ENCODE data around the gene PDLIM3. TPM values are rescaled to one million over a fixed set of nuclear protein-coding genes. Genes with fewer than 3 reads are reported as not detected.

PDLIM3 gene
- total and polyA plus RNA-seq, 3 donors from 2014 or later, result 29.8 to 66.4 (median 41.6) TPM

GRCh38 chr4:185546335-185546734 lies 11.0 kb upstream of the PDLIM3 start:
- intact Hi-C loops (cut with DNase I; ENCODE audit: low total_unique reads), result no loop called here

GRCh38 chr4:185542626-185543315 lies 7.5 kb upstream of the PDLIM3 start:
- 54 to 63% methylated on average over 14 of the region's 14 CpGs for WGBS, 2 donors
- peak; percentile 68 for DNase-seq
- TF ChIP-seq POLR2A (IDR thresholded peaks at IDR 0.05) (no peak), CTCF (IDR thresholded peaks at IDR 0.05) (no peak)
- intact Hi-C loops (cut with DNase I; ENCODE audit: low total_unique reads), result no loop called here
- Histone ChIP-seq H3K4me3 (no peak overlapping the region), H3K36me3 (ENCODE audit: low read depth, missing control alignments) (no peaks in the 10 kb centered on the region), H3K4me1 (no peaks in the 10 kb centered on the region), H3K27ac (peak overlapping the region in 1 of 2 donors; percentile 66), H3K9me3 (no peaks in the 10 kb centered on the region), H3K27me3 (no peaks in the 10 kb centered on the region)

More at GRCh38 chr4:185546335-185546734, 11.0 kb upstream of the PDLIM3 start:
- WGBS, 2 donors, result 85 to 90% methylated on average over 6 of the region's 6 CpGs
- Histone ChIP-seq H3K27ac (no peak overlapping the region), H3K36me3 (ENCODE audit: low read depth, missing control alignments) (no peaks in the 10 kb centered on the region), H3K4me3 (no peak overlapping the region), H3K27me3 (no peaks in the 10 kb centered on the region), H3K4me1 (no peaks in the 10 kb centered on the region), H3K9me3 (no peaks in the 10 kb centered on the region)
- no peak for TF ChIP-seq CTCF (IDR thresholded peaks at IDR 0.05)
- no peak for TF ChIP-seq POLR2A (IDR thresholded peaks at IDR 0.05)
- no peak for DNase-seq

GRCh38 chr4:185541251-185541727 lies 6.0 kb upstream of the PDLIM3 start:
- TF ChIP-seq POLR2A (IDR thresholded peaks at IDR 0.05) (no peak), CTCF (IDR thresholded peaks at IDR 0.05) (no peak)
- Histone ChIP-seq H3K4me1 (peaks cover under 1% of the 10 kb centered on the region), H3K9me3 (no peaks in the 10 kb centered on the region), H3K4me3 (no peak overlapping the region), H3K27me3 (no peaks in the 10 kb centered on the region), H3K27ac (peak overlapping the region in 1 of 2 donors; percentile 33), H3K36me3 (ENCODE audit: low read depth, missing control alignments) (no peaks in the 10 kb centered on the region)
- 51 to 56% methylated on average over 10 of the region's 10 CpGs for WGBS, 2 donors
- DNase-seq, result peak; percentile 50
- intact Hi-C loops (cut with DNase I; ENCODE audit: low total_unique reads), result no loop called here

GRCh38 chr4:185540487-185541120 lies 5.3 kb upstream of the PDLIM3 start:
- TF ChIP-seq CTCF (IDR thresholded peaks at IDR 0.05), result no peak
- TF ChIP-seq POLR2A (IDR thresholded peaks at IDR 0.05), result no peak
- intact Hi-C loops (cut with DNase I; ENCODE audit: low total_unique reads), result no loop called here
- DNase-seq, result no peak
- WGBS, 2 donors, result 63 to 64% methylated on average over 3 of the region's 3 CpGs
- H3K4me3 ChIP-seq, result no peak overlapping the region
- peak overlapping the region in 1 of 2 donors; percentile 33 for H3K27ac ChIP-seq
- no peaks in the 10 kb centered on the region for H3K9me3 ChIP-seq
- H3K4me1 ChIP-seq, result peaks cover 7% of the 10 kb centered on the region
- no peaks in the 10 kb centered on the region for H3K27me3 ChIP-seq
- H3K36me3 ChIP-seq (ENCODE audit: low read depth, missing control alignments), result no peaks in the 10 kb centered on the region

Data from testis (tissue), 3 donors.